GM15510 (cell line): ENCODE measurements around the gene DNAAF8.

Source experiments
- POLR2A ChIP-seq: IDR thresholded peaks from 3 replicates; pipeline ENCODE4 v1.6.1; 2011; ENCODE audit warnings: borderline replicate concordance; ENCODE audit not compliant: insufficient read length; ENCODE audit errors: extremely low read depth

DNAAF8 gene

DNA sequence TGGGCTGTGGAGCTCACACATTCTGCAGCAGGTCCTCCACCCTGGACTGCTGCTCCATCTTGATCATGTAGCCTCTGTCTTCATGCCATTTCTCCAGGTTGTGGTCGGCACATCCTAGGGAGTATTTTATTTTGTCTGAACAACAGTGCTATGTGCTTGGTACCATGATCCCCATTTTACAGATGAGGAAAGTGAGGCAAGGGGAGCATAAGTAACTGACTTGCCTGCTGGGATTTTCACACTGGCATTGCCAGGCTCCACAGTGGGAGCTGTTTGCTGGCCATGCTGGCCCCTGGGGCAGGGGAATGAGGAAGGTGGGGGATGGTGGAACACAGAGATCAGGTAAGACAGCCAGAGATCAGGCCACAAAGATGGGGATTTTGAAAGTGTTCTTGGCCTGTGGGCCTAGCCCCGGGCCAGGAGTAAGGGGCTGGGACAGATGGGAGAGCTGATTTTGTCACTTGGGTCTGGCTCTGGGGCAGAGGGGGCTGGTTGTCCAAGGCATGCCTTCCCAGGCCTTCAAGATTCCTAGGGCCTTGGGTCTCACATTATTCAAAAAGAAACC lies 41.9 kb downstream of the DNAAF8 start:
- no peak for TF ChIP-seq POLR2A

DNA sequence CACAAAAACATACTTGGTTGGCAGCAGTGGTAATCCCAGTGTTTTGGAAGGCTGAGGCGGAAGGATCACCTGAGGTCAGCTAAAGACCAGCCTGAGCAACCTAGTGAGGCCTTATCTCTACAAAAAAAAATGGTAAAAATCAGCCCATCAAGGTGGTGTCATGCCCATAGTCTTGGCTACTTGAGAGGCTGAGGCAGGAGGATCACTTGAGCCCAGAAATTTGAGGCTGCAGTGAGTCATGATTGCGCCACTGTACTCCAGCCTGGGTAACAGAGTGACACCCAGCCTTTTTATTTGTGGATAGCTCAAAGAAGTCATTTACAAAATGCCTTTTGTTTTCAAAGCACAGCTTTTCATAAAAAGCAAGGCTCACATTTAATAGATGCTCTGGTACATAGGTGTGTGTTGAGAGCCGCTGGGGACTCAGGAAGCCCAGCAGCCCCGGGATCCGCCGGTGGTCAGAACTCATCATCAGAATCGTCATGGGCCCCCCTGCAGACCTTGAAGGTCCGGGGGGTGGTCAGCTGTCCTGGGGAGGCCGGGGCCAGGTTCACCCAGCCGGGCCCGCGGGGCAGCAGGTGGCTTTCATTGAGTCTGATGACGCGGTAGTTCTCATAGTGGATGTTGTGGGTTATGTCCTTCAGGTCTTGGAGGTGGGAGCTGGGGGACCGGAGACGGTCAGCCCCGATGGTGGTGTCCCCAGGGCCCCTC lies 43.2 kb downstream of the DNAAF8 start:
- no peak for TF ChIP-seq POLR2A

DNA sequence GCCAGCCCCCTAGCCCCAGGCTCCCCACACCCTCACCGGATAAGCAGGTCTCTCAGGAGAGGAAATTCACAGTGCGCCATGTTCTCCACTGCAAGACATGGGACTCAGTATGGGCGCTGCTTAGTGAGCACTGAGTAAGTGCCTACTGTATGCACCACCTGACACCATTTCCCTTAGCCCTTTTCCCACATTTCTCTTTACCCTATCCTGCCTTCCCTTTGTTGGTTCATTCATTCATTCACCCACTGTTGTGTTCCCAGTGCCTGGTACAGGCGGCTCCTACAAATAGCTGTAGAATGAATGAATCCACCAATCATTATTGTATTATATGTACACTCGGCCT lies 43.7 kb downstream of the DNAAF8 start:
- no peak for TF ChIP-seq POLR2A

DNA sequence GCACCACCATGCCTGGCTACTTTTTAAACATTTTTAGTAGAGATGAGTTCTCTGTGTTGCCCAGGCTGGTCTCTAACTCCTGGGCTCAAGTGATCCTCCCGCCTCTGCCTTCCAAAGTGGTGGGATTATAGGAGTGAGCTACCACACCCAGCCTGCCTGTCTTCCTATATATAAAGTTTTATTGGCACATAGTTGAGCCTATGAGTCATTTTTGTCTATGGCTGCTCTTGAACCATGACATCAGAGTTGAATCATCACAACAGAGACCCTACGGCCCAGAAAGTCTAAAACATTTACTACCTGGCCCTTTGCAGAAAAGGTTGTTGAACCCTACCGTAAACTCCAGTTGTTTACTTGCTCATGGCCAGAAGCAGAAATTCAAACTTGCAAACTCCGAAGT lies 45.9 kb downstream of the DNAAF8 start:
- TF ChIP-seq POLR2A = no peak

DNA sequence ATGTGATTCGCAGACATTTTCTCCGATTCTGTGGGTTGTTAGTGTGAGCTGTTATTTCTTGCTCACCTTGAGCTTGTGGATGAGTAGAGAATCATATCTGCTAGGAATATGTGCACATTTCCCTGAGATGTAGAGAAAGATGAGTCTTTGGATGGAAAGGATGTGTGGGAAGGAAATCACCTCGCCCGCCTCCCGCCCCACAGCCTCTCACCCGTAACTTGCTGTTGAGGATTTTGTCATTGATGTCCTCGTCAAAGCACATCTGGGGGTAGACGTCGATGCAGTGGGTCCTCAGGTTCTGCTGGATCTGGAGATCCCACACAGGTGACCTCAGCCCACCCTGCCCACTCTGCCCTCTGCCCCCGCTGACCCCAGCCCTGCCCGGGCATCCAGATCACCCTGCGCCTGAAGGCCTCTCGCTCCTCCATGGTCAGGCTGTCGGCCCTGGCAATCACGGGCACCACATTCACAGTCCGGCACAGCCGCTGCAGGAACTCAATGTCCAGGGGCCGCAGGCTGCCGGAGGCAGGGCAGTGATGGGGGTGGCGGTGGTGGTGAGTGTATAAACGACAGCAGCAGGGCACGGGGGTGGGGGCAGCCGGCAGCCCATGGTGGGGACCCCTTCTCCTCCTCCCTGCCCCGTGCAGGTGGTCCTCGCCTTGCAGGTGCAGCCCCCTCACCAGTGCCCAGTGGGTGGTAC lies 49.1 kb downstream of the DNAAF8 start:
- no peak for TF ChIP-seq POLR2A

DNA sequence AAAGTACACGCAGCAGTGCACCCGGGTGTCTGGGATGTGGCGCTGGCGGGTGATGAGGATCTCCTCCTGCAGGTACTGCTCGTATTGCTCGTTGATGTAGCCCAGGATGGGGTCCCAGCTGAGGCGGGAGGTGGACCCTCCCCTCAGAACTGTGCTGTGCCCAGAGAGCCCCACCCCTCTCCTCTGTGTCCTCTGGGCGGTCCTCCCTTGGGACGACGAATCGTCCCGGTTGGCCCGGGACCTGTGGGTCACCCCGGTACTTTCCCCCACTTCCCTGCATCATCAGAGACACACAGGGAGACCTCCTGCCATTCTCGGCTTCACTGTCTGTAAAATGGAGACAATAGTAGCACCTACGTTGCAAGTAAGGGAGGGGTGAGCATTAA lies 49.6 kb downstream of the DNAAF8 start:
- no peak for TF ChIP-seq POLR2A

DNA sequence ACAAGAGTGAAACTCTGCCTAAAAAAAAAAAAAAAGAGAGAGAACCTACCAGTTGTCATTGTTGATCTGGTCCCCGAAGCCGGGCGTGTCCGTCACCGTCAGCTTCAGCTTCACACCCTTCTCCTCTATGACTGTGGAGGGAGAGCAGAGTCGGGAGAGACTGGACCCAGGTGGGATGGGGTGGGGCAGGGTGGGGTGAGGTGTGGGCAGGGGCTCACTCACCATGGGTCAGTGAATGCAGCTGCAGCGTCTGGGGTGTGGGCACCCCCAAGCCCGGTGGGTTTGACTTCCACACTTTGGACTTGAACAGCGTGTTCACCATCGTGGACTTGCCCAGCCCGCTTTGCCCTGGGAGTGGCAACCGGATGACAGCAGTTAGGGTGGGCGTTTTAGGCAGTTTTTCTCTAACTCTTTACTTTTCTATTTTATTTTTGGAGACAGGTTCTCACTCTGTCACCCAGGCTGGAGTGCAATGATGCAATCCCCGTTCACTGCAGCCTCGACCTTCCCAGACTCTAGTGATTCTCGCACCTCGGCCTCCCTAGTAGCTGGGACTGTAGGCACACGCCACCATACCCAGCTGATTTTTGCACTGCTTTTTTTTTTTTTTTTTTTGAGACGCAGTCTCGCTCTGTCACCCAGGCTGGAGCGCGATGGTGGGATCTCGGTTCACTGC lies 51.6 kb downstream of the DNAAF8 start:
- no peak for TF ChIP-seq POLR2A

DNA sequence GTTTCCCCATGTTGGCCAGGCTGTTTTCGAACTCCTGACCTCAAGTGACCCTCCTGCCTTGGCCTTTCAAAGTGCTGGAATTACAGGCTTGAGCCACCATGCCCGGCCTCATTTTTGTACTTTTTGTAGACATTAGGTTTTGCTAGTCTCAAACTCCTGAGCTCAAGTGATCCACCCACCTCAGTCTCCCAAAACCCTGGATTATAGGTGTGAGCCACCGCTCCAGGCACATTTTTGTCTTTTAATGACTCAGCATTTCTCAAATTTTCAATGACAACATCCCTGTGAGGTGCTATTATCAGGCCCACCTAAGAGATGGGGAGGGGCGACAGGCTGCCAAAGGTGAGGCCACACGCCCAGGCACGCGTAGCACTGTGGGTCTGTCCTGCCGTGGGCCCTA lies 52.7 kb downstream of the DNAAF8 start:
- no peak for TF ChIP-seq POLR2A

DNA sequence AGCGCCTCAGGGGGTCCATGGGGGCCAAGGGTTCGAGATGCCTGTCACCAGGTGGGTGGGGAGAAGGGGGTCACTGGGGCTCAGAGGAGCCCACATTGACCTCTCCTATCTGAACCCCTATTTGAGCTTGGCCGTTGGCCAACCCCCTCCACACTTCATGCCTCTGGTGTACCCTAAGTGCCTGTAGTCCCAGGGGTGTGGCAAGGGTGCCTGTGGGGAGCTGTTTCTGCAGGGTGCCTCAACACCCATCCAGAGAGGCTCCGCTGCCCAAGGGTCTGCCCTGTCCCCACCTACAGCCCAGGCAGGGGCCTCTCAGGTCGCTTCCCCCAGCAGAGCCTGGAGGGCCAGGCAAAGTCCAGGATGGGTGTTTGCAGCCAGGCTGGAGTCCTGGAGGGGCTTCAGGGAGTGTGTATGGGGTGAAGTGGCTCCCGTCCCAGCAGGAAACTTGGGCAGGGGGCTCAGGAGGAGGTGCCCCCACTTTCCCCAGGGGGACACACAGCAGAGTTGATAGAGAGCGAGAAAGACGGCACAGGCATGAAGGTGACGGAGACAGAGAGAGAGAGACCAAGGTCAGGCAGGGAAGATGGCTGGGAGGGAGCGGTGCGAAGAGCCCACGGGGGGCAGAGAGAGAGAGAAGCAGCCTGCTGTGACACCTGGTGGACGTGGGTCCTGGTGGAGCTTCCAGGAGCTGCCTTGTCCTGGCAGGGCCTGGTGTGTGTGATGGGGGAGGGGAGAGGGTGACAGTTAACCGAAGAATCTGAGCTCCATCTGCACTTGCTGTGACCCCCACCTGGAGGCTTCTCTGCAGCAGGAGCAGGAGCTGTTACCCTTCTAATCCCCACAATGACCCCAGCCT lies 53.5 kb downstream of the DNAAF8 start, which contains the start of gene SEPTIN12:
SEPTIN12 (minus strand) TSS at position 719 of the 856 bp plus-strand sequence; CDS start at position 19, 700 bp downstream.
- no peak for TF ChIP-seq POLR2A

DNA sequence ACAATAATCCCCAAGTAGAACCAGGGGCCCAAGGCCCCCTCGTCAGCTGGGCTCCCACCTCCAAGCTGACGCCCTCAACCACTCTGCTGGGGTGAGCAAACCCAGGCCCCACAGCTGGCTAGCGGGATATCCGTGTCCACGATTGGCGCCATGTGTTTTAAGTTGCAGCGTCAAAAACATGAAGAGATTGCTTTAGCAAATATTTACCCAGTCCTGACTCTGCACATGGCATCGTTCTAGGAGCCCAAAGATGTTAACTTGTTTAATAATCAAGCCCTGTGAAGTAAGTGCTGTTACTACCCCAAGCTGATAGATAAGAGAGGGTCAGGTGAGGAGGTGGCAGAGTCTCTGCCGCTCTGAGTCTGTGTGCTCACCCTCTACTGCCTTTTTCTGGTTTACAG lies 54.2 kb downstream of the DNAAF8 start:
- TF ChIP-seq POLR2A = no peak

DNA sequence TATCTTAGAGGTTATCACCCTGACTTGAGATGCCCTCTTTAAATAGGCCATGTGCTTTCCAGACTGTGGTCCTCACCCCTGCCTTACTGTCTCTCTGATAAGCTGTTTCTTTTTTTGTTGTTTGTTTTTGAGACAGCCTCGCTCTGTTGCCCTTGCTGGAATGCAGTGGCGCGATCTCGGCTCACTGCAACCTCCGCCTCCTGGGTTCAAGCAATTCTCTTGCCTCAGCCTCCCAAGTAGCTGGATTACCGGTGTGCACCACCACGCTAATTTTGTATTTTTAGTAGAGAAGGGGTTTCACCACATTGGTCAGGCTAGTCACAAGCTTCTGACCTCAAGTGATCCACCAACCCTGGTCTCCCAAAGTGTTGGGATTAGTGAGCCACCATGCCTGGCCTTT lies 54.6 kb downstream of the DNAAF8 start:
- TF ChIP-seq POLR2A = no peak

DNA sequence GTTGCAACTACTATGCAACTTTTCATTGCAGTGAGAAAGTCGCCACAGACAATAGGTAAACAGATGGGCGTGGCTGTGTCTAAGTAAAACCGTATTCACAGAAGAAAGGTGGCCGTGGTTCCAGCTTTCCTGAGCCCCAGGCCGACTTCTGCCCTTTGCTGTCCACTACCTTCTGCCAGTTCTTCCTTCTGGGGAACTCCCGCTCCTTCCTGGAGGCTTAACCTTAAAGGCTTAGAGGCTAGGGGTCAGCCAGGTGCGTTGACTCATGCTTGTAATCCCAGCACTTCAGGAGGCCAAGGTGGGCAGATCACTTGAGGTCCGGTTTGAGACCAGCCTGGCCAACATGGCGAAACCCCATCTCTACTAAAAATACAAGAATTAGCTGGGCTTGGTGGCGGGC lies 55.9 kb downstream of the DNAAF8 start:
- TF ChIP-seq POLR2A = no peak

DNA sequence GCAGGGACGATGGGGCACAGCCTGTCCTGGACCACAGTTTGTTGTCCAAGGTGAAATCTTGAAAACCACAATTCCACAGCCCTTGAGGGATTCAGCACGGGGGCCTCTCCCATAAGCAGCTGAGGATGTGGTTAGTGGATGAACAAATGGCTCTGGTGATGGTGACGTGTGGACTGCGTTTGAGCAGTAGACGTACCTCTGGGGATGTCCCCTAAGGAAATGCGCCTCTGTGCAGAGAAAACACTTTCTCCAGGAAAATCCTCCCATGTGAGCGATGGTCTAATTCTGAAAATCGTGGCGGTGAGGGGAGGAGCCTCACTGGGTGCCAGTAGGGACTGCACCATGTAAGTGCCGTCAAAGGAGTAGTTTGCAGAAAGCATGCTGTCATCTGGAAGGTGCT lies 56.5 kb downstream of the DNAAF8 start:
- TF ChIP-seq POLR2A = no peak

DNA sequence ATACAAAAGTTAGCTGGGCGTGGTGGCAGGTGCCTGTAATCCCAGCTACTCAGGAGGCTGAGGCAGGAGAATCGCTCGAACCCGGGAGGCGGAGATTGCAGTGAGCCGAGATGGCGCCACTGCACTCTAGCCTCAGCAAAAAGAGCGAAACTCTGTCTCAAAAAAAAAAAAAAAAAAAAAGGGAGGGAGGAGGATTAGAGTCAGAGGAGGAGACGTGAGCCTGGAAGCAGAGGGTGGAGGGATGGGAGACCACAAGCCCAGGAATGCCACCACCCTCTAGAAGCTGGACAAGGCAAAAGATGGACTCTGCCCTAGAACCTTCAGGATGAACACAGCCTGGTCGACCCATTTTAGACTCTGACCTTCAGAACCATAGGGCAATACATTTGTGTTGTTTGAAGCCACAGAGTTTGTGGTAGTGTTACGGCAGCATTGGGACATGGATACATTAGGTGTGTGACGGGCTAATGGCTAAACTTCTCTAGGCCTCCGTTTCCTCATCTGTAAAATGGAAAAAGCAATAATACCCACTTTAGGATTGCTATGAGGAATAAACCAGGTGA lies 58.7 kb downstream of the DNAAF8 start:
- no peak for TF ChIP-seq POLR2A
